OCI-LY3 (cell line): ENCODE measurements around the gene KAZN.

Source experiments
- H2AFZ ChIP-seq: fragments of 200-600, 300-600 bp; shearing (Covaris generic); 2 replicates; pipeline ENCODE4 v1.6.0; 2014; ENCODE audit warnings: antibody characterized with exemption, low read depth, low read length
- H3K27ac ChIP-seq: fragments of 200-600, 300-600 bp; sonication (generic); 2 replicates; pipeline ENCODE4 v1.5.1; 2014; ENCODE audit warnings: mild to moderate bottlenecking, low read length, moderate library complexity, mixed read lengths
- H3K27me3 ChIP-seq: fragments of 200-600, 300-600 bp; sonication (generic); 2 replicates; pipeline ENCODE4 v1.6.1; 2014; ENCODE audit warnings: low read depth, low read length, mixed read lengths
- H3K36me3 ChIP-seq: fragments of 200-600, 300-600 bp; sonication (generic); replicated peaks from 2 replicates; pipeline ENCODE3; 2014; ENCODE audit warnings: low read depth, low read length, mixed read lengths
- H3K4me1 ChIP-seq: fragments of 300-600, 200-600 bp; sonication (generic); 2 replicates; pipeline ENCODE4 v1.6.1; 2014; ENCODE audit warnings: low read length, mixed read lengths
- H3K4me2 ChIP-seq: fragments of 200-600, 300-600 bp; sonication (generic); 2 replicates; pipeline ENCODE4 v1.6.1; 2014; ENCODE audit warnings: low read length, mixed read lengths
- H3K4me3 ChIP-seq: fragments of 300-600, 200-600 bp; sonication (generic); 2 replicates; pipeline ENCODE4 v1.5.1; 2014; ENCODE audit warnings: antibody characterized with exemption, mild to moderate bottlenecking, low read length, moderate library complexity
- H3K79me2 ChIP-seq: fragments of 300-600, 200-600 bp; shearing (Covaris generic); 2 replicates; pipeline ENCODE4 v1.6.1; 2014; ENCODE audit warnings: mild to moderate bottlenecking, low read length, mixed read lengths
- H3K9ac ChIP-seq: fragments of 300-600, 200-600 bp; shearing (Covaris generic); 2 replicates; pipeline ENCODE4 v1.6.0; 2014; ENCODE audit warnings: mild to moderate bottlenecking, low read length, moderate library complexity
- H3K9me3 ChIP-seq: fragments of 200-600, 300-600 bp; shearing (Covaris generic); 2 replicates; pipeline ENCODE4 v1.6.1; 2014; ENCODE audit warnings: low read length, mixed read lengths; ENCODE audit not compliant: insufficient read depth
- H4K20me1 ChIP-seq: fragments of 200-600, 300-600 bp; sonication (generic); 2 replicates; pipeline ENCODE4 v1.6.1; 2016; ENCODE audit warnings: low read length, mixed read lengths; ENCODE audit not compliant: insufficient read depth
- CTCF ChIP-seq: fragments of 200-600, 300-600 bp; sonication (generic); IDR thresholded peaks from 2 replicates; pipeline ENCODE4 v1.5.1; 2014; ENCODE audit warnings: antibody characterized with exemption, low read length, low read depth
- EZH2phosphoT487 ChIP-seq: fragments of 200-600 bp; shearing (Covaris generic); IDR thresholded peaks from 2 replicates; pipeline ENCODE4 v1.6.1; 2018; ENCODE audit warnings: antibody characterized with exemption, mixed run types, low read depth

KAZN gene

GRCh38 chr1:14949836-14950713 is 351.6 kb downstream of the KAZN start:
- Histone ChIP-seq H4K20me1 (no peaks in the 10 kb centered on the region), H3K9ac (no peak overlapping the region), H3K4me3 (no peak overlapping the region), H3K79me2 (no peaks in the 10 kb centered on the region), H2AFZ (no peak overlapping the region), H3K4me2 (no peak overlapping the region), H3K36me3 (no peaks in the 10 kb centered on the region), H3K27ac (no peak overlapping the region), H3K27me3 (no peaks in the 10 kb centered on the region), H3K4me1 (no peaks in the 10 kb centered on the region), H3K9me3 (no peaks in the 10 kb centered on the region)
- TF ChIP-seq EZH2phosphoT487 (no peak), CTCF (no peak)

- TF ChIP-seq EZH2phosphoT487: no peak
- Histone ChIP-seq H3K36me3 (no peaks in the 10 kb centered on the region), H2AFZ (no peak overlapping the region), H3K27me3 (no peaks in the 10 kb centered on the region), H3K9me3 (no peaks in the 10 kb centered on the region), H4K20me1 (no peaks in the 10 kb centered on the region), H3K4me1 (no peaks in the 10 kb centered on the region), H3K79me2 (no peaks in the 10 kb centered on the region), H3K4me2 (no peak overlapping the region), H3K9ac (no peak overlapping the region), H3K4me3 (no peak overlapping the region), H3K27ac (no peak overlapping the region)
Observed at GRCh38 chr1:14951766-14952165, 353.3 kb downstream of the KAZN start.

GRCh38 chr1:14952626-14953314 is 354.3 kb downstream of the KAZN start:
- Histone ChIP-seq H3K27me3 (no peaks in the 10 kb centered on the region), H4K20me1 (no peaks in the 10 kb centered on the region), H3K4me2 (no peak overlapping the region), H3K9ac (no peak overlapping the region), H3K4me1 (no peaks in the 10 kb centered on the region), H3K9me3 (no peaks in the 10 kb centered on the region), H3K79me2 (no peaks in the 10 kb centered on the region), H3K27ac (no peak overlapping the region), H3K4me3 (no peak overlapping the region), H2AFZ (no peak overlapping the region), H3K36me3 (no peaks in the 10 kb centered on the region)
- no peak for TF ChIP-seq EZH2phosphoT487
- no peak for TF ChIP-seq CTCF

- Histone ChIP-seq H3K9ac (no peak overlapping the region), H3K79me2 (no peaks in the 10 kb centered on the region), H2AFZ (no peak overlapping the region), H3K4me2 (no peak overlapping the region), H3K27ac (no peak overlapping the region), H3K4me1 (no peaks in the 10 kb centered on the region), H4K20me1 (no peaks in the 10 kb centered on the region), H3K9me3 (no peaks in the 10 kb centered on the region), H3K4me3 (no peak overlapping the region), H3K27me3 (no peaks in the 10 kb centered on the region), H3K36me3 (no peaks in the 10 kb centered on the region)
- TF ChIP-seq CTCF: no peak
- no peak for TF ChIP-seq EZH2phosphoT487
Observed at GRCh38 chr1:14954210-14954609, 355.7 kb downstream of the KAZN start.
